Suprapubic skin (tissue), 4 donors: ENCODE measurements around the gene DHPS. TPM values are rescaled to one million over a fixed set of nuclear protein-coding genes. Genes with fewer than 3 reads are reported as not detected.

ENCODE experiments used
- total RNA-seq, 4 donors: library from RNA; depleted of rRNA; stranded (reverse); fragments of >200 nt; gene quantifications; one replicate each; pipeline ENCODE4 v1.1.0, GENCODE V29; 2016

DHPS gene
- total RNA-seq, 4 donors from 2014 or later = 108 to 265 (median 136) TPM

Other genes with a start within 250 kb of the DHPS start
- gene ZNF443, start 240.9 kb downstream of the DHPS start, total RNA-seq = 1 to 10 TPM; 2.9 to 7.6 (median 5.0) TPM
- 1 to 10 TPM; 1.1 to 4.1 (median 1.7) TPM for gene ZNF709, start 197.1 kb downstream of the DHPS start, total RNA-seq
- gene ZNF564, start 130.4 kb downstream of the DHPS start, total RNA-seq = 10 to 100 TPM in 1 of 4 donors, 1 to 10 TPM in 3; 5.6 to 17.4 (median 7.6) TPM
- gene ZNF490, start 71.1 kb downstream of the DHPS start, total RNA-seq = 1 to 10 TPM; 5.0 to 9.3 (median 7.0) TPM
- 10 to 100 TPM; 14.3 to 36.1 (median 17.3) TPM for gene ZNF791, start 71.0 kb downstream of the DHPS start, total RNA-seq
- gene MAN2B1, start 15.1 kb downstream of the DHPS start, total RNA-seq = 10 to 100 TPM; 42.6 to 94.1 (median 78.9) TPM
- gene WDR83, start 15.1 kb downstream of the DHPS start, total RNA-seq = 10 to 100 TPM in 3 of 4 donors, 1 to 10 TPM in 1; 9.8 to 21.9 (median 17.2) TPM
- not detected for gene GNG14, start 6.1 kb upstream of the DHPS start, total RNA-seq
- gene FBXW9, start 14.8 kb upstream of the DHPS start, total RNA-seq = 10 to 100 TPM in 3 of 4 donors, 1 to 10 TPM in 1; 9.7 to 13.7 (median 12.3) TPM
- 100 to 1,000 TPM in 2 of 4 donors, 10 to 100 TPM in 2; 94.6 to 206 (median 110) TPM for gene TNPO2, start 42.1 kb upstream of the DHPS start, total RNA-seq
- 100 to 1,000 TPM; 164 to 228 (median 210) TPM for gene TRIR, start 52.8 kb upstream of the DHPS start, total RNA-seq
- gene GET3, start 55.6 kb upstream of the DHPS start, total RNA-seq = 10 to 100 TPM; 26.2 to 63.6 (median 56.9) TPM
- 10 to 100 TPM; 18.2 to 62.0 (median 46.8) TPM for gene BEST2, start 69.9 kb upstream of the DHPS start, total RNA-seq
- gene HOOK2, start 93.7 kb upstream of the DHPS start, total RNA-seq = 100 to 1,000 TPM in 2 of 4 donors, 10 to 100 TPM in 2; 55.1 to 227 (median 83.6) TPM
- gene JUNB, start 109.6 kb upstream of the DHPS start, total RNA-seq = 1,000 to 10,000 TPM in 3 of 4 donors, 100 to 1,000 TPM in 1; 687 to 2,027 (median 1,088) TPM
- 100 to 1,000 TPM; 270 to 579 (median 540) TPM for gene PRDX2, start 119.9 kb upstream of the DHPS start, total RNA-seq
- 1 to 10 TPM in 1 of 4 donors, not detected in 3; 1.6 TPM for gene THSD8, start 120.2 kb upstream of the DHPS start, total RNA-seq
- gene RNASEH2A, start 124.7 kb upstream of the DHPS start, total RNA-seq = 10 to 100 TPM; 12.3 to 15.4 (median 14.0) TPM
- not detected for gene RTBDN, start 152.7 kb upstream of the DHPS start, total RNA-seq
- gene MAST1, start 156.6 kb upstream of the DHPS start, total RNA-seq = 1 to 10 TPM; 2.7 to 5.3 (median 3.7) TPM
- gene DNASE2, start 199.6 kb upstream of the DHPS start, total RNA-seq = 10 to 100 TPM; 20.6 to 38.3 (median 31.1) TPM
- not detected for gene KLF1, start 205.3 kb upstream of the DHPS start, total RNA-seq
- 10 to 100 TPM; 28.5 to 33.0 (median 31.9) TPM for gene GCDH, start 209.3 kb upstream of the DHPS start, total RNA-seq
- gene SYCE2, start 237.4 kb upstream of the DHPS start, total RNA-seq = under 1 TPM in 1 of 4 donors, not detected in 3; 0.89 TPM